Endothelial cell (in vitro differentiated cells): ENCODE measurements around the gene ASAP2. TPM values are rescaled to one million over a fixed set of nuclear protein-coding genes. Genes with fewer than 3 reads are reported as not detected.

ENCODE experiments used
- DNase-seq: peaks from one replicate; pipeline ENCODE4 v3.0.0; 2021; ENCODE audit warnings: low spot score
- H3K27ac Mint-ChIP-seq: one replicate; pipeline ENCODE4 v1.8.0; 2021; ENCODE audit warnings: mixed read lengths, inconsistent platforms; ENCODE audit not compliant: unreplicated experiment
- H3K27me3 Mint-ChIP-seq: one replicate; pipeline ENCODE4 v1.8.0; 2021; ENCODE audit warnings: mild to moderate bottlenecking, moderate library complexity, mixed read lengths, inconsistent platforms; ENCODE audit not compliant: unreplicated experiment
- H3K36me3 Mint-ChIP-seq: one replicate; pipeline ENCODE4 v1.8.0; 2021; ENCODE audit warnings: mild to moderate bottlenecking, low read depth, mixed read lengths, inconsistent platforms; ENCODE audit not compliant: unreplicated experiment
- H3K4me1 Mint-ChIP-seq: one replicate; pipeline ENCODE4 v1.8.0; 2021; ENCODE audit warnings: mild to moderate bottlenecking, mixed read lengths, inconsistent platforms; ENCODE audit not compliant: unreplicated experiment
- H3K4me3 Mint-ChIP-seq: one replicate; pipeline ENCODE4 v1.8.0; 2021; ENCODE audit warnings: mild to moderate bottlenecking, mixed read lengths, inconsistent platforms; ENCODE audit not compliant: unreplicated experiment
- H3K9me3 Mint-ChIP-seq: one replicate; pipeline ENCODE4 v1.8.0; 2021; ENCODE audit warnings: mixed read lengths, inconsistent platforms; ENCODE audit not compliant: unreplicated experiment
- total RNA-seq: library from RNA; stranded (reverse); fragmentation: NEBNext Ultra II Directional; extraction: Animal tissue kit (Norgen Biotek cat#: 25700); gene quantifications from one replicate; pipeline ENCODE4 v1.2.1, GENCODE V29; 2021; ENCODE audit not compliant: unreplicated experiment
- TF ChIP-seq, protein P1 (sequence below): fragments of 200-600 bp; sonication (generic); IDR thresholded peaks from one replicate; pipeline ENCODE4 v1.5.0; 2021; ENCODE audit warnings: antibody characterized with exemption; ENCODE audit not compliant: unreplicated experiment

The ASAP2 gene
- total RNA-seq, 1 donor from 2014 or later: 31.8 TPM

DNA sequence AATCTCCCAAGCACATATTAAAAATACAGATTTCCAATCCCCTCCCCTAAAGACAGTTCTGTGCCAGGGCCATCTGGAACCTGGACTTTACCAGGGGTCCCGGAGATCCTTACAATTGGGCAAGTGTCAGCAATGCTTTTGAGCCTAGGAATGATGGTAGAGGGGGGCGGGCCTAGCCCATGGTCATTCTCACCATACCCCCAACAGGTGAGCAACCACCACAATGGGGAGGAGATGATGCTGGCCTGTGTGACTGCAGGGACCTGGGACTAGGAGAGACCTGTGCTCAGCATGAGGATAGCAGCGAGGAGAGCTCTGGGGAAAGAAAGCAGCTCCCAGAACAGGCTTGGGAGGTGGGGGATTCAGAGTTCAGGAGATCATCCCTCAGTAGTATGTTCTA is 13.9 kb upstream of the ASAP2 start:
- H3K27ac Mint-ChIP-seq: no peak overlapping the region
- H3K9me3 Mint-ChIP-seq: no peaks in the 10 kb centered on the region
- H3K4me3 Mint-ChIP-seq: no peak overlapping the region
- DNase-seq: no peak
- TF ChIP-seq, protein P1, sequence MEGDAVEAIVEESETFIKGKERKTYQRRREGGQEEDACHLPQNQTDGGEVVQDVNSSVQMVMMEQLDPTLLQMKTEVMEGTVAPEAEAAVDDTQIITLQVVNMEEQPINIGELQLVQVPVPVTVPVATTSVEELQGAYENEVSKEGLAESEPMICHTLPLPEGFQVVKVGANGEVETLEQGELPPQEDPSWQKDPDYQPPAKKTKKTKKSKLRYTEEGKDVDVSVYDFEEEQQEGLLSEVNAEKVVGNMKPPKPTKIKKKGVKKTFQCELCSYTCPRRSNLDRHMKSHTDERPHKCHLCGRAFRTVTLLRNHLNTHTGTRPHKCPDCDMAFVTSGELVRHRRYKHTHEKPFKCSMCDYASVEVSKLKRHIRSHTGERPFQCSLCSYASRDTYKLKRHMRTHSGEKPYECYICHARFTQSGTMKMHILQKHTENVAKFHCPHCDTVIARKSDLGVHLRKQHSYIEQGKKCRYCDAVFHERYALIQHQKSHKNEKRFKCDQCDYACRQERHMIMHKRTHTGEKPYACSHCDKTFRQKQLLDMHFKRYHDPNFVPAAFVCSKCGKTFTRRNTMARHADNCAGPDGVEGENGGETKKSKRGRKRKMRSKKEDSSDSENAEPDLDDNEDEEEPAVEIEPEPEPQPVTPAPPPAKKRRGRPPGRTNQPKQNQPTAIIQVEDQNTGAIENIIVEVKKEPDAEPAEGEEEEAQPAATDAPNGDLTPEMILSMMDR: no peak
- no peaks in the 10 kb centered on the region for H3K4me1 Mint-ChIP-seq
- no peaks in the 10 kb centered on the region for H3K36me3 Mint-ChIP-seq
- peaks cover 8% of the 10 kb centered on the region for H3K27me3 Mint-ChIP-seq

DNA sequence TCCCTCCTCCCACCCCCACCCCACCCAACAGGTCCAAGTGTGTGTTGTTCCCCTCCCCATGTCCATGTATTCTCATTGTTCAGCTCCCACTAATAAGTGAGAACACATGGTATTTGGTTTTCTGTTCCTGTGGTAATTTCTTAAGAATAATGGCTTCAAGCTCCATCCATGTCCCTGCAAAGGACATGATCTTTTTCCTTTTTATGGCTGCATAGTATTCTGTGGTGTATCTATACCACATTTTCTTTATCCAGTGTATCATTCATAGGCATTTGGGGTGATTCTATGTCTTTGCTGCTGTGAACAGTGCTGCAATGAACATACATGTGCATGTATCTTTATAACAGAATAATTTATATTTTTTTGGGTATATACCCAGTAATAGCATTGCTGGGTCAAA is 12.3 kb upstream of the ASAP2 start:
- TF ChIP-seq, protein P1: no peak
- Mint-ChIP-seq H3K4me3 (no peak overlapping the region), H3K4me1 (peaks cover 8% of the 10 kb centered on the region), H3K27me3 (peaks cover 6% of the 10 kb centered on the region), H3K36me3 (no peaks in the 10 kb centered on the region), H3K27ac (no peak overlapping the region), H3K9me3 (no peaks in the 10 kb centered on the region)
- DNase-seq: no peak

GRCh38 chr2:9196637-9197036 is 10.0 kb upstream of the ASAP2 start:
- Mint-ChIP-seq H3K9me3 (no peaks in the 10 kb centered on the region), H3K27ac (no peak overlapping the region), H3K36me3 (no peaks in the 10 kb centered on the region), H3K27me3 (peaks cover 5% of the 10 kb centered on the region), H3K4me3 (no peak overlapping the region), H3K4me1 (peaks cover 8% of the 10 kb centered on the region)
- TF ChIP-seq, protein P1: no peak
- no peak for DNase-seq

DNA sequence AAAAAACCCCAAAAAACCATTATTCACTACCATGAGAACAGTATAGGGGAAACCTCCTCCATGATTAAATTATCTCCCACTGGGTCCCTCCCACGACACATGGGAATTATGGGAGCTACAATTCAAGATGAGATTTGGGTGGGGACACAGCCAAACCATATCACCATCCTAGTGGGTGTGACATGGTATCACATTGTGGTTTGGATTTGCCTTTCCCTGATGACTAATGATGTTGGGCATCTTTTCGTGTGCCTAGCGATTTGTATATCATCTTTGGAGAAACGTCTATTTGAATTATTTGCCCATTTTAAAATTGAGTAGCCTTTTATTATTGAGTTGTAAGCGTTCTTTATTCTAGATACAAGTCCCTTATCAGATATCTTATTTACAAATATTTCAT is 8.7 kb upstream of the ASAP2 start:
- peaks cover 5% of the 10 kb centered on the region for H3K27me3 Mint-ChIP-seq
- peaks cover 8% of the 10 kb centered on the region for H3K4me1 Mint-ChIP-seq
- no peaks in the 10 kb centered on the region for H3K9me3 Mint-ChIP-seq
- H3K4me3 Mint-ChIP-seq: no peak overlapping the region
- TF ChIP-seq, protein P1: no peak
- no peak for DNase-seq
- H3K36me3 Mint-ChIP-seq: no peaks in the 10 kb centered on the region
- H3K27ac Mint-ChIP-seq: no peak overlapping the region

GRCh38 chr2:9199716-9200632 is 6.6 kb upstream of the ASAP2 start:
- Mint-ChIP-seq H3K27me3 (no peaks in the 10 kb centered on the region), H3K4me1 (peaks cover 8% of the 10 kb centered on the region), H3K36me3 (no peaks in the 10 kb centered on the region), H3K4me3 (no peak overlapping the region), H3K27ac (no peak overlapping the region), H3K9me3 (no peaks in the 10 kb centered on the region)
- TF ChIP-seq, protein P1: no peak
- DNase-seq: no peak
